GM19372 (cell line): ENCODE data around the gene SYT7.

Experiments used
- ATAC-seq: cut with Tn5 transposase; IDR thresholded peaks from one replicate; pipeline ENCODE4 v1.9.1; 2021; ENCODE audit warnings: mild to moderate bottlenecking, low read depth, moderate library complexity; ENCODE audit not compliant: unreplicated experiment

Gene SYT7

GRCh38 chr11:61609000-61609979 lies 28.4 kb upstream of the SYT7 start:
- no peak for ATAC-seq

GRCh38 chr11:61607920-61608599 lies 27.2 kb upstream of the SYT7 start:
- no peak for ATAC-seq

- ATAC-seq: no peak
Measured at GRCh38 chr11:61607426-61607825, 26.6 kb upstream of the SYT7 start.

- no peak for ATAC-seq
Measured at GRCh38 chr11:61603667-61604066, 22.8 kb upstream of the SYT7 start.

GRCh38 chr11:61602775-61603569 lies 22.1 kb upstream of the SYT7 start:
- no peak for ATAC-seq

GRCh38 chr11:61601512-61601911 lies 20.6 kb upstream of the SYT7 start:
- no peak for ATAC-seq

- ATAC-seq: no peak
Measured at GRCh38 chr11:61599968-61600710, 19.3 kb upstream of the SYT7 start.

GRCh38 chr11:61598886-61599868 lies 18.3 kb upstream of the SYT7 start:
- ATAC-seq: no peak

- no peak for ATAC-seq
Measured at GRCh38 chr11:61598374-61598773, 17.5 kb upstream of the SYT7 start.

- ATAC-seq: no peak
Measured at GRCh38 chr11:61596990-61597389, 16.1 kb upstream of the SYT7 start.

- no peak for ATAC-seq
Measured at GRCh38 chr11:61596542-61596941, 15.7 kb upstream of the SYT7 start.

GRCh38 chr11:61594907-61595257 lies 14.0 kb upstream of the SYT7 start:
- ATAC-seq: no peak

- ATAC-seq: no peak
Measured at GRCh38 chr11:61593151-61593550, 12.3 kb upstream of the SYT7 start.

- ATAC-seq: no peak
Measured at GRCh38 chr11:61592176-61592575, 11.3 kb upstream of the SYT7 start.

GRCh38 chr11:61589961-61590360 lies 9.1 kb upstream of the SYT7 start:
- ATAC-seq: no peak

GRCh38 chr11:61588728-61589191 lies 7.9 kb upstream of the SYT7 start:
- ATAC-seq: no peak

- no peak for ATAC-seq
Measured at GRCh38 chr11:61587951-61588727, 7.3 kb upstream of the SYT7 start.

- ATAC-seq: no peak
Measured at GRCh38 chr11:61587541-61587941, 6.7 kb upstream of the SYT7 start.
